HG02870 (cell line): ENCODE measurements around the gene HELQ.
A peak's percentile ranks its signal among the peaks of the same experiment; 100 is the strongest.
"Not testable (repeated sequence)": the region's sequence is repeated elsewhere in the genome, so short reads cannot be mapped to it uniquely, and the experiment has no call there.

Experiments used
- ATAC-seq: cut with Tn5 transposase; IDR thresholded peaks from one replicate; pipeline ENCODE4 v1.9.1; 2021; ENCODE audit warnings: mild to moderate bottlenecking, moderate library complexity; ENCODE audit not compliant: unreplicated experiment

The HELQ gene

GRCh38 chr4:83455281-83456183 lies at the start of gene HELQ, which contains the start of gene MRPS18C:
HELQ (minus strand) TSS chr4:83455823; CDS start chr4:83455693, 130 bp downstream.
MRPS18C (plus strand) TSS chr4:83456058; CDS start chr4:83456078, 20 bp downstream.
- ATAC-seq: peak; percentile 93

- no peak for ATAC-seq
Observed at GRCh38 chr4:83504996-83505395, 49.4 kb upstream of the HELQ start.

- no peak for ATAC-seq
Observed at GRCh38 chr4:83504503-83504902, 48.9 kb upstream of the HELQ start.

- no peak for ATAC-seq
Observed at GRCh38 chr4:83503974-83504373, 48.4 kb upstream of the HELQ start.

- not testable (repeated sequence) for ATAC-seq
Observed at GRCh38 chr4:83501671-83502070, 46.0 kb upstream of the HELQ start.

GRCh38 chr4:83498187-83498586 lies 42.6 kb upstream of the HELQ start:
- ATAC-seq: no peak

- ATAC-seq: not testable (repeated sequence)
Observed at GRCh38 chr4:83496085-83496917, 40.7 kb upstream of the HELQ start.

GRCh38 chr4:83490876-83491450 lies 35.3 kb upstream of the HELQ start:
- peak; percentile 78 for ATAC-seq

GRCh38 chr4:83489711-83490326 lies 34.2 kb upstream of the HELQ start:
- no peak for ATAC-seq

- no peak for ATAC-seq
Observed at GRCh38 chr4:83486457-83487129, 31.0 kb upstream of the HELQ start.

- peak; percentile 94 for ATAC-seq
Observed at GRCh38 chr4:83484500-83485461, 29.2 kb upstream of the HELQ start, which contains the start of gene ABRAXAS1. ABRAXAS1 (minus strand) TSS chr4:83485100; CDS start chr4:83485072, 28 bp downstream.

- ATAC-seq: no peak
Observed at GRCh38 chr4:83473966-83474365, 18.3 kb upstream of the HELQ start.

GRCh38 chr4:83473423-83473822 lies 17.8 kb upstream of the HELQ start:
- no peak for ATAC-seq

GRCh38 chr4:83456184-83456501 lies 520 bp upstream of the HELQ start:
- no peak for ATAC-seq

- no peak for ATAC-seq
Observed at GRCh38 chr4:83454686-83455085, 937 bp downstream of the HELQ start.

- no peak for ATAC-seq
Observed at GRCh38 chr4:83449009-83449408, 6.6 kb downstream of the HELQ start.

GRCh38 chr4:83440899-83441298 lies 14.7 kb downstream of the HELQ start:
- no peak for ATAC-seq

GRCh38 chr4:83440148-83440814 lies 15.3 kb downstream of the HELQ start:
- no peak for ATAC-seq

GRCh38 chr4:83438719-83439118 lies 16.9 kb downstream of the HELQ start:
- ATAC-seq: no peak
